CD4-positive, alpha-beta T cell treated with Interleukin-15 for 4 hours (primary cell): ENCODE data around the gene YY1.
"Not testable (repeated sequence)": the region's sequence is repeated elsewhere in the genome, so short reads cannot be mapped to it uniquely, and the experiment has no call there.

Experiments used
- DNase-seq: peaks from one replicate; pipeline ENCODE4 v3.0.0-alpha.2; 2020; ENCODE audit warnings: low spot score

The YY1 gene

DNA sequence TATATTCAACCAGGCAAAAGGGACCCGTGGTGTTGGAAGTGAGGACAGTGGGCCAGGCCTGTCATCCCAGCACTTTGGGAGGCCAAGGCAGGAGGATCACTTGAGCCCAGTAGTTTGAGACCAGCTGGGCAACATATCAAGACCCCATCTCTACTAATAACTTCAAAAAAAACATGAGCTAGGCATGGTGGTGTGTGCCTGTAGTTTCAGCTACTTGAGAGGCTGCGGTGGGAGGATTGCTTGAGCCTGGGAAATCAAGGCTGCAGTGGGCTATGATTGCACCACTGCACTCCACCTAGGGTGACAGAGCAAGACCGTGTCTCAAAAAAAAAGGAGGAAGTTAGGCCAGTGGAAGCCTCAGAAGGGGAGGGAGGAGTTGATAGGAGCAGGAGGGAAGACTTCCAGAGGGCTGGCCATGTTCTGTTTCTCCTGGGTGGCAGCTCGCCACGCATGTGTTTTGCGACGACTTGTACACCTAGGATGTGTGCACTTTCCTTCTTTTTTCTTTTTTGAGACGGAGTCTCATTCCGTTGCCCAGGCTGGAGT, 57.2 kb downstream of the YY1 start:
- DNase-seq, result no peak

DNA sequence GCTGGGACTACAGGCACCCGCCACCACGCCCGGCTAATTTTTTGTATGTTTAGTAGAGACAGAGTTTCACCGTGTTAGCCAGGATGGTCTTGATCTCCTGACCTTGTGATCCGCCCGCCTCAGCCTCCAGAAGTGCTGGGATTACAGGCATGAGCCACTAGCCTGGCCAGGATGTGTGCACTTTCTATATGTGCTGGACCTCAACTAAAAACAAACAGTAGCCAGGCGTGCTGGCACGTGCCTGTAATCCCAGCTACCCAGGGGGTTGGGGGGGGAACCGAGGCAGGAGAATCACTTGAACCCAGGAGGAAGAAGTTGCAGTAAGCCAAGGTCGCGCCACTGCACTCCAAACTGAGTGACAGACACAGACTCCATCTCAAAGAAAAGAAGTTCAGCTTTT, 57.8 kb downstream of the YY1 start:
- DNase-seq, result not testable (repeated sequence)

DNA sequence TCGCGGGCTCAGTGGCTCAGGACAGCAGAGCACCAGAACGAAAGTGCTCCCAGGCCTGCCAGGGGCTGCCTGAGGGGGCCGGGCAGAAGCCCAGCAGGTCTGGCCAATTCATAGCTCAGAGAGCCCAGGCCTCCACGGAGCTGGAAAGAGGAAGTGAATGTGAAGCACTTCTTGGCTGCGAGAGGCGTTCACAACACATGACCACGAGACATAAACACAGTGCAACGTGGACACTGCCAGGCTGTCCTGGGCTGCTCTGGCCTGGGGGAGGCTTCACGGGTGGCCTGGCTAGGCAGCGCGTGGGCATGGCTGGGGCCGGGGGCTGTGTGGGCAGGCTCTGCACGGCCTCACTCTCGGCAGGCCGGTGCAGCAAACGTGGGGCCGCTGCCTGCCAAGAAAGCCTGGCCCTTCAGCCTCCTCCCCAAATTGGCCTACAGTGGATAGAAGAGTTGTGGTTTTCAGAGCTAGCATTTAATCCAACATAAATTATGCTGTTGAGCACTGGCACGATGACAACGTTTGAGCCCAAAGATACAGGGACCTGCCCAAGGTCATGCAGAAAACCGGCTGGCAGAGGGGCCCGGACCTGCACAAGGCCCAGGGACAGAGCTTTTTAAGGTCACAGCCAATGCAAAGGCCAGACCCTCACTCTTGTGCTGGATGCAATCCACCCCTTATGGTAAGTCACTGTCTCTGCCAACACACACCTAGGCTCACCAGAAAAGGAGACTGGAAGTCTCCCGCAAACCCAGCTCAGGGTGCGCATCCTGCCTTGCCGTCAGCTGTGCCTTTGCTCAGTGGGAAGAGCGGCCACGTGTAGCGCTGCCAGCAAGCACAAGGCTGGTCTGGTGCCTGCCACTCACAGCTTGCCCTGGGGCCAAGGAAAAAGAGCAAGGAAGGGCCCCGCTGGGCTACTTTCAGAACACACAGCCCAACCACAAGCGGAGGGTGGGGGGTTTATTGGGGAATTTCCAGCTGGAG, 58.7 kb downstream of the YY1 start:
- no peak for DNase-seq

- no peak for DNase-seq
Observed at GRCh38 chr14:100298551-100299237, 59.8 kb downstream of the YY1 start.

GRCh38 chr14:100299238-100299560, 60.3 kb downstream of the YY1 start:
- no peak for DNase-seq

DNA sequence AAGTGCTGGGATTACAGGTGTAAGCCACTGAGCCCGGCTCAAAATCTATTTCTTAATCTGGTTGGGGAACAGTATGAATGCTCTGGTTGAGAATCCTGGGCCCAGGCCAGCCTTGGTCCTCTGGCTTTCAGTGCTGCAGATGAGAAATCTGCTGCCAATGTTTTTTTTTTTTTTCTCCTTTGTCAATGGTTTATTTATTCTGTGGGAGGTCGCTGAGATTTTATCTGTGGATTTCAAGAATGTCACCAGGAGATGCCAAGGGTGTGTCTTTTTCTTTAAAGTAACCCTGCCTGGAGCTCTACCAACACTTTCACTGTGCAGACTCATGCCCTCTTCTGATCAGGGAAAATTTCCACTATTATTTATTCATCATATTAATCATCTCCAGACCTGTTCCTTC, 63.7 kb downstream of the YY1 start:
- DNase-seq, result no peak

- no peak for DNase-seq
Observed at GRCh38 chr14:100303179-100303578, 64.2 kb downstream of the YY1 start.

GRCh38 chr14:100303925-100304324, 65.0 kb downstream of the YY1 start:
- no peak for DNase-seq

- DNase-seq, result no peak
Observed at GRCh38 chr14:100304825-100305323, 65.9 kb downstream of the YY1 start.

DNA sequence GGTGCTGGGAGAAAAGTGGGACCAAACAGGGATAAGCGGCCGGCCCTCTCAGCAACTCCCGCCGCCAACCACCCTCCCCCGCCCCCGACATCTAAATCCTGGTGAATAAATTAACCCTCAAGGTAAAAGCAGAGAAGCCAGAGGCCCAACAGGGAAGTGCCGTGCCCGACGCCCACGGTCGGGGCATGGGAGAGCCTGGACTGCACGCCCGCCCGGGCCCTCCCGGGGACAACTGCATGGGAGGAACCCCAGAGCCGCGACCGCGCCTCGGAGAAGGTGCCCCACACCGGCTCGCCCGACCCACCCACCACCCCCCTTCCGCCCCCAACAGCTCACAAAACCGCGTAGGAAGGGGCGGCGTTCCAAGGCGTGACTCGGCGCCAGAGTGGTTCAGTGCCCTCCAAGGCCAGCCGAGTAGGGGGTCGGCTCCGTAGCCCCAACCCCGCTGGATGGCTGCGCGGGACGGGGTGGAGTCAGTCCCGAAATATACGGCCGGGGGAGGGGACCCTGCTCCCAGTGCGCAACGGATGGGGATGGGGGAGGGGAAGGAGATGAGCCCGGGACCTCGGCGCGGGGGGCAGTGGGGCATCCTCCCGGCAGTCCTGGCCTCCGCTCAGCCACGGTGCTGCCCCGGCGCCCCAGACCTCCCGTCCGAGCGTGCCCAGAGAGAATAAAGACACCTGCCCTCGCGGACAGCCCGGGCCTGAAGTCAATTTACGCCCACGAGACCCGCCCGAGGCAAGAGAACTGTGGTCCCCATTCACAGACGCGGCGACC, 66.6 kb downstream of the YY1 start:
- peak; percentile 43 for DNase-seq

GRCh38 chr14:100306101-100306997, 67.4 kb downstream of the YY1 start, which contains the start of gene SLC25A29:
TSS of gene SLC25A29 (minus strand) at chr14:100306444. CDS start at chr14:100306232, 212 bp downstream.
- DNase-seq, result peak; percentile 74

- DNase-seq, result no peak
Observed at GRCh38 chr14:100306998-100307765, 68.2 kb downstream of the YY1 start.

GRCh38 chr14:100307766-100308426, 69.0 kb downstream of the YY1 start:
- DNase-seq, result no peak

GRCh38 chr14:100308427-100308792, 69.5 kb downstream of the YY1 start:
- not testable (repeated sequence) for DNase-seq

DNA sequence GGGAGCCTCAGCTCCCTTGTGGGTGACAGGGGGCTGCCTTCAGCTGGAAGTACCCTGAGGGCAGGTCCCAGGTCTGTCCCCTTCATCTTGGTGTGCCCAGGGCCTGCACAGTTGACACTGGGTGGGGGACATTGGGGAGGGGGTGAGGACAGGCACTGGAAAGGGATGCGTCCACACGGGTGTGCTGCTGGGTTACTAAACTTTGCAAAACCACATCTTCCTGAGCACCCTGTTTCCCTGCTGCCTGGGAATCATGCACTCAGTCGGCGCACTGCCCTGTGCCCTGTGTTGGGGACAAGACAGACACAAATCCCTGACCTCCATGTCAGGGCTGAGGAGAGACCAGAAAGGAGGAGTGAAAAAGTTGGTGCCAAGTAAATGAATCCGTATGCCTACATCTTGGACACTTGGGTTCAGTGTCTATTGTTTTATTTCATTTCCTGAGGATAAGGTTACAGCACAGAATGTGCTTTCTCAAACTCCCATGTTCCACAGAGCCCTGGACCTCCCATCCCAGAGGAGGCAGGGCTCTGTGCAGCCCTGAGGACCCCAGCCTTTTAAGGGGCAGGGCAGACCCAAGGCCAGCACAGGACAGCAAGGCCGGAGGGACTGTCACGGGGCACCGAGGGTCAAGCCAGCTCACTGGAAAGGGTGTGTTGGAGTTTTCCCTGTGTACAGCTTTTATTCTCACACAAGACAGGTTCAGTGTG, 70.2 kb downstream of the YY1 start:
- DNase-seq, result no peak

GRCh38 chr14:100312110-100312876, 73.3 kb downstream of the YY1 start:
- DNase-seq, result not testable (repeated sequence)

DNA sequence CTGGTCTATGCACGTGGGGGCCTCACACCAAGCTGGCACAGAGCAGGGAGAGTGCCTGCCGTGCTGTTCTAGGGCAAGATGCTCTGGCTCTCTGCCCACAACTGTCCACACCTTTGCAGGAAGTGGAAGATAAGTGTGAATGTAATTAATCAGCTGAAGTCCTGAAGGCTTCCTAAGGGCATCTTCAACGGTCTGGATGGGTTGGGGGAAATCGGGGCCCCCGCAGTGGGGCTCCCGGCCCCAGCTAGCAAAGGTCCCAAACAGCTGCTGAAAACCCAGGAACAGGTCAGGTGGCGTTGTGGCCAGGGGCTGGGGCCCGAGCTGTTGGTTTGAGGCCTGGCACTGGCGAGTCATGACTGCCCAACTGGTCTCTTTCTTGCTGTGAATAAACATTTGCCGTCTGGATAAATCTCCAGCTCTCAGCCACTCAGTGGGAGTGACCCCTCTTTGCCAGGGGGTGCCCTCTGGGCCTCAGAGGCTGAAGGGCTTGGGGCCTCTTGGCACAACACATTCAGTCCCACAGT, 74.0 kb downstream of the YY1 start:
- DNase-seq, result no peak
